ENCODE measurements around the gene EEF2.
A peak's percentile ranks its signal among the peaks of the same experiment; 100 is the strongest.

The EEF2 gene

GRCh38 chr19:3983936-3984583 is 1.2 kb downstream of the EEF2 start:
- peak; percentile 21 for DNase-seq

GRCh38 chr19:3983542-3983914 is 1.7 kb downstream of the EEF2 start:
- DNase-seq: no peak

- DNase-seq: no peak
Measured at GRCh38 chr19:3982701-3983541, 2.3 kb downstream of the EEF2 start.

- no peak for DNase-seq
Measured at GRCh38 chr19:3981736-3982681, 3.3 kb downstream of the EEF2 start.

- DNase-seq: no peak
Measured at GRCh38 chr19:3981373-3981735, 3.9 kb downstream of the EEF2 start.

- no peak for DNase-seq
Measured at GRCh38 chr19:3980353-3981251, 4.7 kb downstream of the EEF2 start.

GRCh38 chr19:3979674-3980352 is 5.5 kb downstream of the EEF2 start:
- DNase-seq: no peak

GRCh38 chr19:3979289-3979673 is 6.0 kb downstream of the EEF2 start:
- DNase-seq: no peak

- DNase-seq: no peak
Measured at GRCh38 chr19:3978145-3978544, 7.1 kb downstream of the EEF2 start.

GRCh38 chr19:3977242-3978143 is 7.8 kb downstream of the EEF2 start:
- no peak for DNase-seq

GRCh38 chr19:3976495-3977241 is 8.6 kb downstream of the EEF2 start:
- no peak for DNase-seq

GRCh38 chr19:3975637-3976087 is 9.6 kb downstream of the EEF2 start:
- DNase-seq: no peak

- DNase-seq: no peak
Measured at GRCh38 chr19:3975144-3975543, 10.1 kb downstream of the EEF2 start.

- DNase-seq: peak; percentile 98
Measured at GRCh38 chr19:3970808-3971598, 14.3 kb downstream of the EEF2 start, which contains the start of gene DAPK3. DAPK3 (minus strand) TSS chr19:3971099; CDS start chr19:3969735, 1,364 bp downstream.

- no peak for DNase-seq
Measured at GRCh38 chr19:3970313-3970807, 14.9 kb downstream of the EEF2 start.

- DNase-seq: peak; percentile 52
Measured at GRCh38 chr19:3969435-3970312, 15.6 kb downstream of the EEF2 start.

Data from NCI-H510A treated with DMSO at 0.1 percent for 48 hours (cell line).